ENCODE measurements around the gene CAMK2N2.
A peak's percentile ranks its signal among the peaks of the same experiment; 100 is the strongest.

Gene CAMK2N2

GRCh38 chr3:184261270-184261853 is at the start of gene CAMK2N2:
Gene CAMK2N2 (minus strand): TSS chr3:184261553. CDS start chr3:184261285, 268 bp downstream.
- DNase-seq, result peak; percentile 37 to 44
- TF ChIP-seq GATA1 (IDR thresholded peaks at IDR 0.05; ENCODE audit: low read depth, low read length) (no peak), POLR2A (IDR thresholded peaks at IDR 0.05; ENCODE audit: low read length) (no peak)

DNA sequence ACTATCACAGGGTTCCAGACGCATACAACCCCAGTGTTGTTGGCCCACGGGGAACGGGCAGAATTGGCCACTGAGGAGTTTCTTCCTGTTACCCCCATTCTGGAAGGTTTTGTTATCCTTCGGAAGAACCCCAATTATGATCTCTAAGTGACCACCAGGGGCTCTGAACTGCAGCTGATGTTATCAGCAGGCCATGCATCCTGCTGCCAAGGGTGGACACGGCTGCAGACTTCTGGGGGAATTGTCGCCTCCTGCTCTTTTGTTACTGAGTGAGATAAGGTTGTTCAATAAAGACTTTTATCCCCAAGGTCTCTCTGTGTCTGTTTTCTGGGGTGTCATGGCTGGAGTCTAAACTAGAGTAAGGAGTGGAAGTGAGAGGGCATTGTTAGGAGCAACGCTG is 47.4 kb upstream of the CAMK2N2 start:
- TF ChIP-seq POLR2A (IDR thresholded peaks at IDR 0.05; ENCODE audit: low read length) (no peak), GATA1 (IDR thresholded peaks at IDR 0.05; ENCODE audit: low read depth, low read length) (no peak)
- DNase-seq, result peak; percentile 51 to 71

DNA sequence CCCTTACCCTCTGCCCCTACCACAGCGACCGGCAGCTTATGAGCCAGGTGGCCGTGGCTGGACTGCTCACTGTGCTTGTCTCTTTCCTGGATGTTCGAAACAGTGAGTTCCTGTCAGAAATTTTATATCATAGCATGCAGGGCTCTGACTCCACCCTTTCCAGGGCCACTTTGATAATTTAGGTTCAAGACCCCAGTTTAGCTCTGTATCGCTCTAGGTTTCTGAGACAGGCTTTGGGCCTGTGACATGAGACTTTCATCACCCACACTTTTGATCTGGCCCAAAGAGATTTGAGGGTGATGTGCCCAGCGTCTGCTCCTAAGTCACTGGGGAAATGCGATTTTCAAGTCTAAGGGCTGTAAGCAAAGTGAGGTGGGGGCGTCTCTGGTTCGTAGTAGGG is 46.6 kb upstream of the CAMK2N2 start:
- no peak for TF ChIP-seq POLR2A (IDR thresholded peaks at IDR 0.05; ENCODE audit: low read length)
- TF ChIP-seq GATA1 (IDR thresholded peaks at IDR 0.05; ENCODE audit: low read depth, low read length), result no peak
- peak; percentile 65 to 73 for DNase-seq

DNA sequence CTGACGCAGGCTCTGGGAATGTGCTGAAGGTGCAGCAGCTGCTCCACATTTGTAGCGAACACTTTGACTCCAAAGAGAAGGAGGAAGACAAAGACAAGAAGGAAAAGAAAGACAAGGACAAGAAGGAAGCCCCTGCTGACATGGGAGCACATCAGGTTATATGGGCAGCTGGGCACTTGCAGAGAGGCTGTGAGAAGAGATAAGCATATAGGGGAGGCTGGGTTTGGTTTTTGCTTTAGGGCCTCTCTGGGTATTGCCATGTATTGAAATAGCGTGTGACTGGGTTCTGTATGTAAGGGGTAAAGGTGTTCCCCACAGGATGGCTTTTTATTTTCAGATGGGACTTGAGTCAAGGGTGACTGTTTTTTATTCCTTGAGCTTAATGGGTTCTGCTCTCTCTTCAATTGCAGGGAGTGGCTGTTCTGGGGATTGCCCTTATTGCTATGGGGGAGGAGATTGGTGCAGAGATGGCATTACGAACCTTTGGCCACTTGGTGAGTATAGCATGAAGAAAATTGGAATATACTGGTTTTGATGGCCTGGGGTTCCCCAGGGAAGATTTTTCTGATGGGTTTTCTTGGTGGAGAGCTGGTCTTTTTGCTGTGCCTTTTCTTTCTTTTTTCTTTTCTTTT is 45.1 kb upstream of the CAMK2N2 start:
- DNase-seq, result peak; percentile 80 to 87
- no peak for TF ChIP-seq POLR2A (IDR thresholded peaks at IDR 0.05; ENCODE audit: low read length)
- no peak for TF ChIP-seq GATA1 (IDR thresholded peaks at IDR 0.05; ENCODE audit: low read depth, low read length)

DNA sequence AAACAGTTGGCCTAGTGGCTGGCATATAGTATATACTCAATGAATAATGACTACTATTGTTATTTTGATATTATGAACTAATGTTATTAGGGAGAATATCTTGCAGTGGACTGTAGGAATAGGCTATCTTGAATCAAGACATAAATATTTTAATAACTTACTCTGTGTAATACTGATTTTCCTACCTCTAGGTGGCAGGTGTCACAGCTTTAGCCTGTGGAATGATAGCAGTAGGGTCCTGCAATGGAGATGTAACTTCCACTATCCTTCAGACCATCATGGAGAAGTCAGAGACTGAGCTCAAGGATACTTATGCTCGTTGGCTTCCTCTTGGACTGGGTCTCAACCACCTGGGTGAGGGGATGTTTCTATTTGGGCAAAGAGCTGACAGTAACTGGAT is 44.2 kb upstream of the CAMK2N2 start:
- peak; percentile 63 to 72 for DNase-seq
- TF ChIP-seq GATA1 (IDR thresholded peaks at IDR 0.05; ENCODE audit: low read depth, low read length), result no peak
- TF ChIP-seq POLR2A (IDR thresholded peaks at IDR 0.05; ENCODE audit: low read length), result no peak

DNA sequence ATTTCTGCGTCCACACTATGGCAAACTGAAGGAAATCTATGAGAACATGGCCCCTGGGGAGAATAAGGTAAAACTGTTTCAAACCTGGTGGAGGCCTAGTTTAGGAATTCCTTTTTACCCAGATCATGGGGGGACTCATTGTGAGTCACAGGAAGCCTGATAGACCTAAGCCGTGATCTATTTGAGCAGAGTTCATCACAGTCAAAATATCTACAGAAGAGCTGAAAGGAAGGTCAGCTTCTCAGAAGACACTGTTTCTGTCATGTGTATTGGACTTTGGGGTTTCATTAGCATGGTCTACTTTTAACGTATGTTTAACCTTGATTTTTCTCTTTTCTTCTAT is 39.0 kb upstream of the CAMK2N2 start:
- no peak for TF ChIP-seq GATA1 (IDR thresholded peaks at IDR 0.05; ENCODE audit: low read depth, low read length)
- TF ChIP-seq POLR2A (IDR thresholded peaks at IDR 0.05; ENCODE audit: low read length), result no peak

DNA sequence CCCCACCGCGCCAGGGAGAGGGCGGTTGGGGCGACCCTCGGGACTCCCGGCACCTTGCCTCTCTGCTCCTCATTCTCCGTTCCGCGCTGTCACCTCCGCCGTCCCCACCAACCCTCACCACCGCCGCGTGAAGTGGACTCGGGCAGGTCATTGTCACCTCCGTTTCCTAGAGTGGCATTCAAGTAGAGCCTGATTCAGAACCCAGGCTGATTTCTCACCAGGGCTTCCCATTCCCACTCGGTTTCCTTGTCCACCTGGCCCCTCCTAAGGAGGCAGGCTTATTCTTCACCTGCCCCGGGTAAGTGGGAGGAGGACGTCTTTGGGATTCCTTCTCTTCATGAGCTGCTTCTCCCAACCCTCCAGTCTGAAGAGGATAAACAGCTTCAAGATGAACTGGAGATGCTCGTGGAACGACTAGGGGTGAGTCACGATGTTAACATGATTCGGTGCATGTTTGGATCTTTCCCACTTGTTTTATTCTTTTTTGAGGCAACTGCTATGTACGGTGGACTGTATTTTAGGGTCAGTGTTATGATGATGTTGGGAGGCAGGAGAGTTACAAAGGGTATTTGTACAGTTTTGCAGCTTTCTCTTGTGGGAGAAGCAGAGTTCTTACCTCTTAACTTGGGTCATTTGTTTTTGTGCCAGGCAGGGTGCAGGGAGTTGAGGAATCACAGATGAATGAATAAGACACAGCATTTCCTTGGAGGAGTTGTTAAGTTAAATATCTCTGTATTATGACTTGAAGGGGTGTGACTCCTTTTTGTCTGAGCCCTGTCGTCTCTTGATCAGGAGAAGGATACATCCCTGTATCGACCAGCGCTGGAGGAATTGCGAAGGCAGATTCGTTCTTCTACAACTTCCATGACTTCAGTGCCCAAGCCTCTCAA is 38.4 kb upstream of the CAMK2N2 start:
- TF ChIP-seq POLR2A (IDR thresholded peaks at IDR 0.05; ENCODE audit: low read length), result no peak
- TF ChIP-seq GATA1 (IDR thresholded peaks at IDR 0.05; ENCODE audit: low read depth, low read length), result no peak
- peak; percentile 56 to 78 for DNase-seq

More for the DNA sequence above, 39.0 kb upstream of the CAMK2N2 start:
- no peak for DNase-seq

DNA sequence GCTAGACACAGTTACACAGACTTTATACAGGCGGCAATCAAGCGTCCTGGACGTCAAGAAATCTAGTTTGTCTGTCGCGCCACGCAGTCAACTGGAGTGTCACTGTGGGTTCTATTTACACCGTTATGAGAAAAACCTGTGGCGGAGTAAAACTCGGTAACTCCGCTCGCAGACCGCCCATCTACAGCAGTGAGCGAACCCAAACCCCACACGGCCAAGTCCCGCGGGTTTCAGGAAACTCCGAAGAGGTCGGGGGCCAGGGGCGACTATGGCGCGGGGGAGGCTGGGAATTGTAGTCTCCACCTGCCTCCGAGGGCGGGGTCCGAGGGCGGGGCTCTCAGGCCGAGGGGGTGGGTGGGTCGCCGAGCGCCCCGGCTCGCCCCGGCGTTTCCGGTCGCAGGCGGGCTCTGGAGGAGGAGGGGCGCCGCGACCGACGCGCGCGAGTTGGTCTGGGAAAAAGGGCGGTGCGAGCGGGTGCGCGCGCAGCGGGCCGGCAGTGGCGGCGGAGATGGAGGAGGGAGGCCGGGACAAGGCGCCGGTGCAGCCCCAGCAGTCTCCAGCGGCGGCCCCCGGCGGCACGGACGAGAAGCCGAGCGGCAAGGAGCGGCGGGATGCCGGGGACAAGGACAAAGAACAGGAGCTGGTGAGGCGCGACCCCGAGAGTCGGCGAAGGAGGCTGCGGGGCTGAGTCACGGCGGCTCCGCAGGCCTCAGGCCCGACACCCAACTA is 37.6 kb upstream of the CAMK2N2 start, which contains the start of gene PSMD2:
PSMD2 (plus strand) TSS at position 483 of the 729 bp plus-strand sequence; CDS start at position 509, 26 bp downstream.
- peak; percentile 97 to 98 for DNase-seq
- TF ChIP-seq POLR2A (IDR thresholded peaks at IDR 0.05; ENCODE audit: low read length), result peak; percentile 71
- TF ChIP-seq GATA1 (IDR thresholded peaks at IDR 0.05; ENCODE audit: low read depth, low read length), result no peak

DNA sequence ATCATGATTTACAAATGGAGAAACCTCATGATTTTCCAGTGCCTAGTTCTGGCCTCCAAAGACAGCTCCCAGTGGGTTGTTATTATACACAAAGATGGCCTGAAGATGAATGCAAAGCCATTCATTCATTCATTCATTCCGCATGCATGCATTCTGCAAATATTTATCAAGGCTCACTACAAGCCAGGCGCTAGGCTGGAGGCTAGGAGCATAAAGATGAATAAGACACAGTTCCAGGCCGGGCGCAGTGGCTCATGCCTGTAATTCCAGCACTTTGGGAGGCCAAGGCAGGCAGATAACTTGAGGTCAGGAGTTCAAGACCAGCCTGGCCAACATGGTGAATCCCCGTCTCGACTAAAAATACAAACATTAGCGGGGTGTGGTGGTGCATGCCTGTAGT is 35.3 kb upstream of the CAMK2N2 start:
- no peak for DNase-seq
- TF ChIP-seq POLR2A (IDR thresholded peaks at IDR 0.05; ENCODE audit: low read length), result no peak
- TF ChIP-seq GATA1 (IDR thresholded peaks at IDR 0.05; ENCODE audit: low read depth, low read length), result no peak

DNA sequence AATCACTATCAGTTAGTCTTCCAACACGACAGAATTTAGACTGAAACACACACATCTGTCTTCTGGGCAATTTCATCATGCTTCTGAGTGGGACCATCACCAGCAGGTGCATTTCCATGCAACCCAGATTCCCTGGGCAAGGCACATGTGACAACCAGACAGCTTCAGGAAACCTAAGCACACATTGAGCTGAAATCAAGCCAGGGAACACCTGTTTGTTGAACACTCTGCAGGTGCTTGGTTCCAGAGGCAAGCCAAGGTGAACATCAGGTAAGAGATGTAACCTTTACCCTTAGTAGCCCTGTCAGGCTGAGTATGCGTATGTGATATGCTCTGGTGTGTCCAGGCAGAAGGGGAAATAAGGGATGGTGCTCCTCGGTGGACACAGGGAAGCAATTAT is 34.4 kb upstream of the CAMK2N2 start:
- no peak for DNase-seq
- no peak for TF ChIP-seq GATA1 (IDR thresholded peaks at IDR 0.05; ENCODE audit: low read depth, low read length)
- no peak for TF ChIP-seq POLR2A (IDR thresholded peaks at IDR 0.05; ENCODE audit: low read length)

DNA sequence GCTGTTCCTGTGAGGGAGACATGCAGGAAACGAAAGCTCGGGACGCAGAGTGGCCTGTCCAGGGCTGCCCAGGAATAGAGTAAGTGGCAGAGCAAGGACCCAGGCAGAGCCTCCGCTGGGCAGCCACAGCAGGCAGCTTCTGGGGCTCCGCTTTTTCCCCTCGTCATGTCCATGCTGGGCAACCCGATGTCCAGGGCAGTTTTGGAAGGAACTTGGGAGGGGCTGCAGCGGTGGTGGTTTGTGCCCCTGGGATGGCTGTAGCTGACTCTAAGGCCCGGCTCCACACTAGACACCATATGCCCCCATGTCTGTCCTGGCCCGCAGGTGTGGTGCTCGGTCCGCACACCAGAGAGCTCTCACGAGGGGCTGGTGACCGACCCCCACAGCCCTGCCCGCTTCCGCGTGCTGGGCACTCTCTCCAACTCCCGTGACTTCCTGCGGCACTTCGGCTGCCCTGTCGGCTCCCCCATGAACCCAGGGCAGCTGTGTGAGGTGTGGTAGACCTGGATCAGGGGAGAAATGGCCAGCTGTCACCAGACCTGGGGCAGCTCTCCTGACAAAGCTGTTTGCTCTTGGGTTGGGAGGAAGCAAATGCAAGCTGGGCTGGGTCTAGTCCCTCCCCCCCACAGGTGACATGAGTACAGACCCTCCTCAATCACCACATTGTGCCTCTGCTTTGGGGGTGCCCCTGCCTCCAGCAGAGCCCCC is 30.5 kb upstream of the CAMK2N2 start:
- TF ChIP-seq POLR2A (IDR thresholded peaks at IDR 0.05; ENCODE audit: low read length) (no peak), GATA1 (IDR thresholded peaks at IDR 0.05; ENCODE audit: low read depth, low read length) (no peak)
- DNase-seq, result no peak

- DNase-seq, result no peak
- TF ChIP-seq POLR2A (IDR thresholded peaks at IDR 0.05; ENCODE audit: low read length), result no peak
- TF ChIP-seq GATA1 (IDR thresholded peaks at IDR 0.05; ENCODE audit: low read depth, low read length), result no peak
These were observed 29.8 kb upstream of the CAMK2N2 start for GRCh38 chr3:184291044-184291737.

Data from erythroblast (primary cell).